Omental fat pad (tissue), 4 donors: ENCODE results near the gene CD84. TPM values are rescaled to one million over a fixed set of nuclear protein-coding genes. Genes with fewer than 3 reads are reported as not detected.

Experiments used
- ATAC-seq: fragments of 150-250 bp; one replicate; pipeline ENCODE4 v1.9.1; 2016; ENCODE audit warnings: mild to moderate bottlenecking, moderate library complexity; ENCODE audit not compliant: low FRiP score
- DNase-seq: peaks from one replicate; pipeline ENCODE4 v3.0.0-alpha.2; 2019; ENCODE audit warnings: low spot score
- total RNA-seq, 4 donors: library from RNA; depleted of rRNA; stranded (reverse); fragments of >200 nt; gene quantifications; one replicate each; pipeline ENCODE4 v1.1.0, GENCODE V29; 2016
- TF ChIP-seq, protein P1 (sequence below), 3 donors: fragments of 450-650 bp; IDR thresholded peaks; one replicate each; pipeline ENCODE4 v1.5.1; 2016 to 2017; ENCODE audit warnings: antibody characterized with exemption in 3 of 3, mild to moderate bottlenecking in 3 of 3, moderate library complexity in 2 of 3

The CD84 gene
- total RNA-seq, 4 donors from 2014 or later: 10.6 to 33.4 (median 13.8) TPM

DNA sequence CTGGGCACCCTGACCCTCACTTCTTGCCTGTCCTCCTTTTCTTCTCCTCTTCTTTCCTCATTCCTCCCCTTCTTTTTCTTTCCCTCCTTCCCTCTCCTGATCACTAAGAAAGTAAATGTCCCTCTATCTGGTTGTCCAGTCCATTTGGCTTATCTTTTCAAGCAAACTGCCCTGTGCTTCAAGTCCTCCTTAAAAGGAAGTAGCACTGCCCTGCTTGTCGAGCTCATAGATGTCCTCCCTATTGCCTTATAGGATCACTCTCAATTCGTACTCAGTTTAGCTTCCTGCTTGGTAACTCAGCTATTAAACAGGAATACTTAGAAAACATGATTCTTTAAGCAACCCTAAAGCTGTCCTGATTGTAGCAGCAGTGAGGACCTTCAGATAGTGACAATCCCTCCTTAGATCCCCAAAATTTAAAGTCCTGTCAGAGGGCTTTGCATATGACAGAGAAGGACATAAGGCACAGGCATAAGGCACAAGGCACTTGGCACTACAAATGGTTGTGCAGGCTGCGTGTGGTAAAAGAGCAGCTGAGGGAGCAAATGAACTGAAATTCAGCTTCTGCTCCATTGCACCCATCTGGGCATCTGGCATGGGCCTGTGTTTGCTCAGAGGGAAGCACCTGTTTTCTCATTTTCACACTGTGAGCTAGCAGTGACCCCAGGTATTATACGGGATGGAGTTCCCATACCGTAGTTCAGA lies 30.2 kb downstream of the CD84 start:
- ATAC-seq: no peak

DNA sequence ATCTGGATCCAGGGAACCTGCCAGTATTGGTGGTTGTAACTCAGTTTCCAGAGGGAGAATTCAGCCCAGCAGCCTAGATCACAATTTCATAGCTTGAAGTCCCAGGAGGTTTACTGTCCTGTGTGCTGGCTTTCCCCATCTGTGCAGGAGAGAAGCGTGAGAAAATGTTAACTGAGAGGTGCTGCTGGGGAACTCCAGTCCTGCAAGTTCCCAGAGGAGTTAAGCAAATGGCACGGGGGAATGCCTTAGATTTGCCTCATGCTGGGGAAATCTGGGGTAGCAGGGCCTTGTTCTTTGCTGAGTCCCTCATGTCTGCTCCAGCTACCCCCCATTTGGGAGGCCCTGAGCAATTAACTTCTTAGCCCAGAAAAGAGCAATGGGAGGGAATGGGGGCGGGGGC lies 31.1 kb downstream of the CD84 start:
- DNase-seq: no peak
- no peak for ATAC-seq
- TF ChIP-seq, protein P1, sequence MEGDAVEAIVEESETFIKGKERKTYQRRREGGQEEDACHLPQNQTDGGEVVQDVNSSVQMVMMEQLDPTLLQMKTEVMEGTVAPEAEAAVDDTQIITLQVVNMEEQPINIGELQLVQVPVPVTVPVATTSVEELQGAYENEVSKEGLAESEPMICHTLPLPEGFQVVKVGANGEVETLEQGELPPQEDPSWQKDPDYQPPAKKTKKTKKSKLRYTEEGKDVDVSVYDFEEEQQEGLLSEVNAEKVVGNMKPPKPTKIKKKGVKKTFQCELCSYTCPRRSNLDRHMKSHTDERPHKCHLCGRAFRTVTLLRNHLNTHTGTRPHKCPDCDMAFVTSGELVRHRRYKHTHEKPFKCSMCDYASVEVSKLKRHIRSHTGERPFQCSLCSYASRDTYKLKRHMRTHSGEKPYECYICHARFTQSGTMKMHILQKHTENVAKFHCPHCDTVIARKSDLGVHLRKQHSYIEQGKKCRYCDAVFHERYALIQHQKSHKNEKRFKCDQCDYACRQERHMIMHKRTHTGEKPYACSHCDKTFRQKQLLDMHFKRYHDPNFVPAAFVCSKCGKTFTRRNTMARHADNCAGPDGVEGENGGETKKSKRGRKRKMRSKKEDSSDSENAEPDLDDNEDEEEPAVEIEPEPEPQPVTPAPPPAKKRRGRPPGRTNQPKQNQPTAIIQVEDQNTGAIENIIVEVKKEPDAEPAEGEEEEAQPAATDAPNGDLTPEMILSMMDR (IDR thresholded peaks at IDR 0.05): no peak

More for the DNA sequence above, 30.2 kb downstream of the CD84 start:
- DNase-seq: no peak
- TF ChIP-seq, protein P1 (IDR thresholded peaks at IDR 0.05): no peak

DNA sequence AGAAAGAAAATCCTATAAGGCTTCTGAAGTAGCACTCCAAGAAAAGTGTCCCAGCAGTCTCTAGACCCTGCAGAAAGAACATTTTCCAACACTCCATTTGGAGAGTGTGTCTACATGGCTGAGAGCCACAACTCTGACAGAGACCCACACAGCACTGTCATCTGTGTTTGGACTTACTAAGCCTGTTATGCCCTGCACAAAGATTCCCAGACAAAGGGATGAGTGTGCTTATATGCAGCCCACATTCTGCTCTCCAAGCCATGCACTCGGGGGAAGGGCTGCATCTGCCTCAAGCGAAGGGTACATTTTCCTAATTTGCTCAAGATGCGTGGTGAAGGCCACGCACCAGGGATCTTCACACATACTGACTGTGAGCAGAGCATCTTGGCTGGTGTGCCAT lies 31.9 kb downstream of the CD84 start:
- no peak for ATAC-seq
- no peak for DNase-seq
- TF ChIP-seq, protein P1 (IDR thresholded peaks at IDR 0.05): no peak

DNA sequence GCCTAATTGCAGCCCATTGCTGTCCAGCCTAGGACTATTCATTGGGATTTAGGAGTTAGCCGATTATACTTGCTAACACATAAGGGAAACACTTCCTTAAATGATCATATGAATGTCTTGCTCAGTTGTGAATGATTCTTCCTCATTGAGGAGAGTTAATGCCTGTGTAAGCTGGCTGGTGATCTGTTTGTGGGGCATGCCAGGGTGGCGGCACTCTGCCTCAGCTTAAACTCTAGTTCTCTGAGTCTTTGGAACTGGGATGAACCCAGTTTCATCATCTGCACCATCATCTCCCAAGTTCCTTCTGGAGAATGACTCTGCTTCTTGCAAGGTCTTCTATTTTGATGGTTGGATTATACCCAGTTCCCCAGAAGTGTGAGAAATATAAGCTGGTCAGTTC lies 32.4 kb downstream of the CD84 start:
- DNase-seq (no peak), ATAC-seq (no peak)
- TF ChIP-seq, protein P1 (IDR thresholded peaks at IDR 0.05): no peak

DNA sequence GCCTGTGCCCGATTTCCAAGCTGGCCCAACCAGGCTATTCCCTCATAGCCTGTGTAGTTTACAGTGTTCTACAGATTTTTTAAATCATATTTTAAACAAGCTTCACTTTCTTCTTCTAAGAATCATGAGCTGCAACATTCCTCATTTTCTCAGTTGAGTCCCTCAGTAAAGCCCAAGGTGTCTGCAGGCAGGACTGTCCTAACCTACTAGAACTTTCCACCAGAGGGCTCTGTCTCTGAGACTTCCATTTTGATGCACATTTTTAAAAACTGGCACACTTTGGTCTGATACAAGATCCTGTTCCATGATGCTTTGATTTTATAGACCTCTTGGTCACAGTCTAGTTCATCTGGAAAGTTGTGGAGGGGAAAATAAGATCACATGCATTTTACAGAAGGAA lies 34.6 kb downstream of the CD84 start:
- ATAC-seq (no peak), DNase-seq (no peak)
- TF ChIP-seq, protein P1 (IDR thresholded peaks at IDR 0.05): no peak

DNA sequence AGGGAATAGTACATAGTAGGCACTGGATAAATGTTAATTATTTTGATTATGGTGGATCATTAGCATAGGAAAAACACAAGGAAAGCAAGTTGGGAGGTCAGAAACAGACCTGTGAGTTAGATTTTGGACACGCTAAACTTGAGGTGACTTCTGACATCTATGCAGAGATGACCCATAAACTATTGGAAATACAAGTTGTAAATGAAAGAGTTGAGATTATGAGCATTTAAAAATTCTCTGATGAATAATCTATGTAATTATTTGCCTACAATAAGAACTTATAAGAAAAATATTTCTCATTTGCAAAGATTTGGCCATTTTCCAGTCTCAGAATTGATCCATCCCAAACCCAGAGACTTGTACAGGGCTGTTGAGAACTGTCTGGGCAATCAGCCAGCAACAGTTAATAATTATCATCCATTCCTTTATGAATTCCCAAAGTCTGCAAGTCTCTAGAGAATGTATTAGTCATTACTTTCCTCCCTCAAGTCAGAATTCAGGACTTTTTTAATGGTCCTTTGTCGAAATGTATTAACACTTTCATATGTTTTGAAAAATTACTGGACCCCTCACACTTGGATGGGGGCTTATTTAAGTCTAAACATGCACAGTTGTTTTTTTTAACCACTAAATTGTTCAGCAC lies 36.9 kb downstream of the CD84 start:
- DNase-seq (no peak), ATAC-seq (no peak)
- TF ChIP-seq, protein P1 (IDR thresholded peaks at IDR 0.05): no peak
